NCI-H187 (cell line): ENCODE measurements around the gene SEZ6L2.
"Not testable (repeated sequence)": the region's sequence is repeated elsewhere in the genome, so short reads cannot be mapped to it uniquely, and the experiment has no call there.

ENCODE experiments used
- DNase-seq, 2 experiments: peaks; one replicate each; lab custom pipeline; 2025; lab: John Stamatoyannopoulos, UW

Gene SEZ6L2

GRCh38 chr16:29891525-29892457 is 7.6 kb downstream of the SEZ6L2 start:
- DNase-seq, result no peak

- DNase-seq, result not testable (repeated sequence)
Measured at GRCh38 chr16:29889372-29889771, 10.0 kb downstream of the SEZ6L2 start.

- DNase-seq, result no peak
Measured at GRCh38 chr16:29883987-29884386, 15.4 kb downstream of the SEZ6L2 start.

GRCh38 chr16:29881050-29881449 is 18.3 kb downstream of the SEZ6L2 start:
- DNase-seq, result no peak

GRCh38 chr16:29878172-29878571 is 21.2 kb downstream of the SEZ6L2 start:
- DNase-seq, result no peak

- DNase-seq, result peak; percentile 84 to 85
Measured at GRCh38 chr16:29877266-29877961, 21.9 kb downstream of the SEZ6L2 start.

GRCh38 chr16:29876594-29877249 is 22.6 kb downstream of the SEZ6L2 start:
- no peak for DNase-seq

- no peak for DNase-seq
Measured at GRCh38 chr16:29876217-29876593, 23.1 kb downstream of the SEZ6L2 start.

GRCh38 chr16:29875206-29875605 is 24.1 kb downstream of the SEZ6L2 start:
- no peak for DNase-seq

GRCh38 chr16:29873319-29873718 is 26.0 kb downstream of the SEZ6L2 start:
- DNase-seq, result no peak

GRCh38 chr16:29871822-29872546 is 27.4 kb downstream of the SEZ6L2 start:
- DNase-seq, result no peak

GRCh38 chr16:29869067-29869466 is 30.3 kb downstream of the SEZ6L2 start:
- DNase-seq, result not testable (repeated sequence)

GRCh38 chr16:29868396-29869009 is 30.8 kb downstream of the SEZ6L2 start:
- no peak for DNase-seq

- no peak for DNase-seq
Measured at GRCh38 chr16:29864205-29864604, 35.1 kb downstream of the SEZ6L2 start.

- DNase-seq, result no peak
Measured at GRCh38 chr16:29863669-29863984, 35.7 kb downstream of the SEZ6L2 start.

- peak; percentile 87 to 93 for DNase-seq
Measured at GRCh38 chr16:29862884-29863668, 36.3 kb downstream of the SEZ6L2 start, which contains the start of gene CDIPT. Gene CDIPT (minus strand): TSS chr16:29863226. CDS start chr16:29862857, 369 bp downstream.

- no peak for DNase-seq
Measured at GRCh38 chr16:29862383-29862883, 36.9 kb downstream of the SEZ6L2 start.

- DNase-seq, result no peak
Measured at GRCh38 chr16:29860218-29860617, 39.1 kb downstream of the SEZ6L2 start.

- no peak for DNase-seq
Measured at GRCh38 chr16:29858974-29859373, 40.4 kb downstream of the SEZ6L2 start.

GRCh38 chr16:29858149-29858849 is 41.1 kb downstream of the SEZ6L2 start:
- no peak for DNase-seq
